ENCODE measurements around the gene RSPO4. TPM values are rescaled to one million over a fixed set of nuclear protein-coding genes. Genes with fewer than 3 reads are reported as not detected.

RSPO4 gene
- total and polyA plus RNA-seq, 9 donors = 0.04 to 0.53 (median 0.31) TPM; not detected in 4

GRCh38 chr20:997486-997885, 4.6 kb downstream of the RSPO4 start:
- no peak overlapping the region for H3K4me3 ChIP-seq
- H3K27ac ChIP-seq = no peak overlapping the region
- H3K9me3 ChIP-seq = no peaks in the 10 kb centered on the region
- H3K27me3 ChIP-seq = no peaks in the 10 kb centered on the region
- no peak for TF ChIP-seq CTCF (IDR thresholded peaks at IDR 0.05)
- TF ChIP-seq EP300 (IDR thresholded peaks at IDR 0.05) = no peak
- no peak for TF ChIP-seq POLR2A (IDR thresholded peaks at IDR 0.05)
- WGBS, 3 donors = 81 to 88% (median 81%) methylated on average over 6 of the region's 6 CpGs
- intact Hi-C loops (cut with DNase I) = no loop called here
- DNase-seq = no peak
- H3K4me1 ChIP-seq (ENCODE audit: insufficient read depth) = no peaks in the 10 kb centered on the region
- H3K36me3 ChIP-seq = no peaks in the 10 kb centered on the region

GRCh38 chr20:997016-997415, 5.1 kb downstream of the RSPO4 start:
- Histone ChIP-seq H3K4me3 (no peak overlapping the region), H3K4me1 (ENCODE audit: insufficient read depth) (no peaks in the 10 kb centered on the region), H3K27ac (no peak overlapping the region), H3K36me3 (no peaks in the 10 kb centered on the region), H3K27me3 (no peaks in the 10 kb centered on the region), H3K9me3 (no peaks in the 10 kb centered on the region)
- TF ChIP-seq CTCF (IDR thresholded peaks at IDR 0.05) (no peak), POLR2A (IDR thresholded peaks at IDR 0.05) (no peak), EP300 (IDR thresholded peaks at IDR 0.05) (no peak)
- no peak for DNase-seq
- 80 to 86% (median 85%) methylated on average over 8 of the region's 8 CpGs for WGBS, 3 donors
- intact Hi-C loops (cut with DNase I) = no loop called here

GRCh38 chr20:995170-995569, 6.9 kb downstream of the RSPO4 start:
- Histone ChIP-seq H3K27me3 (no peaks in the 10 kb centered on the region), H3K4me1 (ENCODE audit: insufficient read depth) (no peaks in the 10 kb centered on the region), H3K9me3 (no peaks in the 10 kb centered on the region), H3K27ac (no peak overlapping the region), H3K4me3 (no peak overlapping the region), H3K36me3 (no peaks in the 10 kb centered on the region)
- no peak for TF ChIP-seq POLR2A (IDR thresholded peaks at IDR 0.05)
- no peak for TF ChIP-seq CTCF (IDR thresholded peaks at IDR 0.05)
- no peak for TF ChIP-seq EP300 (IDR thresholded peaks at IDR 0.05)
- intact Hi-C loops (cut with DNase I) = no loop called here
- no peak for DNase-seq
- 72 to 82% (median 80%) methylated on average over 8 of the region's 8 CpGs for WGBS, 3 donors

GRCh38 chr20:992801-993535, 9.1 kb downstream of the RSPO4 start:
- no peaks in the 10 kb centered on the region for H3K36me3 ChIP-seq
- WGBS, 3 donors = 74 to 76% (median 75%) methylated on average over 16 of the region's 16 CpGs
- no peak for DNase-seq
- no peaks in the 10 kb centered on the region for H3K9me3 ChIP-seq
- no peaks in the 10 kb centered on the region for H3K4me1 ChIP-seq (ENCODE audit: insufficient read depth)
- no peak overlapping the region for H3K4me3 ChIP-seq
- H3K27me3 ChIP-seq = no peaks in the 10 kb centered on the region
- TF ChIP-seq CTCF (IDR thresholded peaks at IDR 0.05) = no peak
- no peak for TF ChIP-seq POLR2A (IDR thresholded peaks at IDR 0.05)
- TF ChIP-seq EP300 (IDR thresholded peaks at IDR 0.05) = no peak
- H3K27ac ChIP-seq = no peak overlapping the region
- intact Hi-C loops (cut with DNase I) = no loop called here
